ENCODE data around the gene SOX12.

Gene SOX12

GRCh38 chr20:308427-309038, 16.8 kb upstream of the SOX12 start:
- Histone ChIP-seq H3K4me3 (ENCODE audit: low read depth in 1 of 2, low read length in 2 of 2) (no peak overlapping the region), H3K27ac (ENCODE audit: low read length) (no peak overlapping the region), H3K4me1 (ENCODE audit: control insufficient read depth in 1 of 2, insufficient read depth in 2 of 2, low read length in 2 of 2) (peaks cover 0 to 11% of the 10 kb centered on the region in 2 donors), H3K36me3 (ENCODE audit: control insufficient read depth in 1 of 2, insufficient read depth in 2 of 2, low read length in 2 of 2) (peaks cover 0 to 4% of the 10 kb centered on the region in 2 donors), H3K9me3 (ENCODE audit: control insufficient read depth in 1 of 2, low read length in 2 of 2) (no peaks in the 10 kb centered on the region), H3K27me3 (ENCODE audit: low read depth, low read length) (no peaks in the 10 kb centered on the region)

- Histone ChIP-seq H3K4me1 (ENCODE audit: control insufficient read depth in 1 of 2, insufficient read depth in 2 of 2, low read length in 2 of 2) (peaks cover 0 to 11% of the 10 kb centered on the region in 2 donors), H3K27me3 (ENCODE audit: low read depth, low read length) (no peaks in the 10 kb centered on the region), H3K36me3 (ENCODE audit: control insufficient read depth in 1 of 2, insufficient read depth in 2 of 2, low read length in 2 of 2) (peaks cover 0 to 4% of the 10 kb centered on the region in 2 donors), H3K9me3 (ENCODE audit: control insufficient read depth in 1 of 2, low read length in 2 of 2) (no peaks in the 10 kb centered on the region), H3K27ac (ENCODE audit: low read length) (peak overlapping the region; percentile 76), H3K4me3 (ENCODE audit: low read depth in 1 of 2, low read length in 2 of 2) (peak overlapping the region; percentile 54 to 73)
These were observed 16.0 kb upstream of the SOX12 start for GRCh38 chr20:309306-309840.

GRCh38 chr20:309841-310644, 15.3 kb upstream of the SOX12 start:
- peaks cover 0 to 11% of the 10 kb centered on the region in 2 donors for H3K4me1 ChIP-seq (ENCODE audit: control insufficient read depth in 1 of 2, insufficient read depth in 2 of 2, low read length in 2 of 2)
- peak overlapping the region; percentile 76 for H3K27ac ChIP-seq (ENCODE audit: low read length)
- no peaks in the 10 kb centered on the region for H3K27me3 ChIP-seq (ENCODE audit: low read depth, low read length)
- H3K36me3 ChIP-seq (ENCODE audit: control insufficient read depth in 1 of 2, insufficient read depth in 2 of 2, low read length in 2 of 2) = peaks cover 0 to 4% of the 10 kb centered on the region in 2 donors
- no peaks in the 10 kb centered on the region for H3K9me3 ChIP-seq (ENCODE audit: control insufficient read depth in 1 of 2, low read length in 2 of 2)
- peak overlapping the region; percentile 54 to 73 for H3K4me3 ChIP-seq (ENCODE audit: low read depth in 1 of 2, low read length in 2 of 2)

GRCh38 chr20:310645-311044, 14.7 kb upstream of the SOX12 start:
- Histone ChIP-seq H3K4me1 (ENCODE audit: control insufficient read depth in 1 of 2, insufficient read depth in 2 of 2, low read length in 2 of 2) (peaks cover 0 to 11% of the 10 kb centered on the region in 2 donors), H3K27ac (ENCODE audit: low read length) (no peak overlapping the region), H3K36me3 (ENCODE audit: control insufficient read depth in 1 of 2, insufficient read depth in 2 of 2, low read length in 2 of 2) (peaks cover 0 to 4% of the 10 kb centered on the region in 2 donors), H3K9me3 (ENCODE audit: control insufficient read depth in 1 of 2, low read length in 2 of 2) (no peaks in the 10 kb centered on the region), H3K4me3 (ENCODE audit: low read depth in 1 of 2, low read length in 2 of 2) (peak overlapping the region; percentile 54 to 73), H3K27me3 (ENCODE audit: low read depth, low read length) (no peaks in the 10 kb centered on the region)

- H3K27me3 ChIP-seq (ENCODE audit: low read depth, low read length) = no peaks in the 10 kb centered on the region
- no peak overlapping the region for H3K4me3 ChIP-seq (ENCODE audit: low read depth in 1 of 2, low read length in 2 of 2)
- H3K4me1 ChIP-seq (ENCODE audit: control insufficient read depth in 1 of 2, insufficient read depth in 2 of 2, low read length in 2 of 2) = peaks cover 0 to 11% of the 10 kb centered on the region in 2 donors
- no peaks in the 10 kb centered on the region for H3K9me3 ChIP-seq (ENCODE audit: control insufficient read depth in 1 of 2, low read length in 2 of 2)
- no peak overlapping the region for H3K27ac ChIP-seq (ENCODE audit: low read length)
- peaks cover 0 to 4% of the 10 kb centered on the region in 2 donors for H3K36me3 ChIP-seq (ENCODE audit: control insufficient read depth in 1 of 2, insufficient read depth in 2 of 2, low read length in 2 of 2)
These were observed 13.7 kb upstream of the SOX12 start for GRCh38 chr20:311609-312008.

- no peaks in the 10 kb centered on the region for H3K27me3 ChIP-seq (ENCODE audit: low read depth, low read length)
- H3K4me1 ChIP-seq (ENCODE audit: control insufficient read depth in 1 of 2, insufficient read depth in 2 of 2, low read length in 2 of 2) = peaks cover 0 to 11% of the 10 kb centered on the region in 2 donors
- H3K36me3 ChIP-seq (ENCODE audit: control insufficient read depth in 1 of 2, insufficient read depth in 2 of 2, low read length in 2 of 2) = peaks cover 0 to 4% of the 10 kb centered on the region in 2 donors
- no peaks in the 10 kb centered on the region for H3K9me3 ChIP-seq (ENCODE audit: control insufficient read depth in 1 of 2, low read length in 2 of 2)
- H3K27ac ChIP-seq (ENCODE audit: low read length) = no peak overlapping the region
- no peak overlapping the region for H3K4me3 ChIP-seq (ENCODE audit: low read depth in 1 of 2, low read length in 2 of 2)
These were observed 13.3 kb upstream of the SOX12 start for GRCh38 chr20:312067-312466.

- H3K27ac ChIP-seq (ENCODE audit: low read length) = no peak overlapping the region
- H3K27me3 ChIP-seq (ENCODE audit: low read depth, low read length) = no peaks in the 10 kb centered on the region
- peaks cover 0 to 11% of the 10 kb centered on the region in 2 donors for H3K4me1 ChIP-seq (ENCODE audit: control insufficient read depth in 1 of 2, insufficient read depth in 2 of 2, low read length in 2 of 2)
- no peak overlapping the region for H3K4me3 ChIP-seq (ENCODE audit: low read depth in 1 of 2, low read length in 2 of 2)
- H3K36me3 ChIP-seq (ENCODE audit: control insufficient read depth in 1 of 2, insufficient read depth in 2 of 2, low read length in 2 of 2) = peaks cover 0 to 4% of the 10 kb centered on the region in 2 donors
- H3K9me3 ChIP-seq (ENCODE audit: control insufficient read depth in 1 of 2, low read length in 2 of 2) = no peaks in the 10 kb centered on the region
These were observed 12.5 kb upstream of the SOX12 start for GRCh38 chr20:312866-313265.

GRCh38 chr20:313402-313801, 11.9 kb upstream of the SOX12 start:
- H3K36me3 ChIP-seq (ENCODE audit: control insufficient read depth in 1 of 2, insufficient read depth in 2 of 2, low read length in 2 of 2) = peaks cover 0 to 4% of the 10 kb centered on the region in 2 donors

GRCh38 chr20:313948-314347, 11.4 kb upstream of the SOX12 start:
- Histone ChIP-seq H3K27me3 (ENCODE audit: low read depth, low read length) (no peaks in the 10 kb centered on the region), H3K27ac (ENCODE audit: low read length) (no peak overlapping the region), H3K4me1 (ENCODE audit: control insufficient read depth in 1 of 2, insufficient read depth in 2 of 2, low read length in 2 of 2) (peaks cover 0 to 11% of the 10 kb centered on the region in 2 donors), H3K36me3 (ENCODE audit: control insufficient read depth in 1 of 2, insufficient read depth in 2 of 2, low read length in 2 of 2) (peaks cover 0 to 4% of the 10 kb centered on the region in 2 donors), H3K4me3 (ENCODE audit: low read depth in 1 of 2, low read length in 2 of 2) (no peak overlapping the region), H3K9me3 (ENCODE audit: control insufficient read depth in 1 of 2, low read length in 2 of 2) (no peaks in the 10 kb centered on the region)

More at GRCh38 chr20:313402-313801, 11.9 kb upstream of the SOX12 start:
- Histone ChIP-seq H3K9me3 (ENCODE audit: control insufficient read depth in 1 of 2, low read length in 2 of 2) (no peaks in the 10 kb centered on the region), H3K27ac (ENCODE audit: low read length) (no peak overlapping the region), H3K4me1 (ENCODE audit: control insufficient read depth in 1 of 2, insufficient read depth in 2 of 2, low read length in 2 of 2) (peaks cover 0 to 11% of the 10 kb centered on the region in 2 donors), H3K4me3 (ENCODE audit: low read depth in 1 of 2, low read length in 2 of 2) (no peak overlapping the region), H3K27me3 (ENCODE audit: low read depth, low read length) (no peaks in the 10 kb centered on the region)

- no peaks in the 10 kb centered on the region for H3K36me3 ChIP-seq (ENCODE audit: control insufficient read depth in 1 of 2, insufficient read depth in 2 of 2, low read length in 2 of 2)
- H3K4me1 ChIP-seq (ENCODE audit: control insufficient read depth in 1 of 2, insufficient read depth in 2 of 2, low read length in 2 of 2) = no peaks in the 10 kb centered on the region
- no peak overlapping the region for H3K27ac ChIP-seq (ENCODE audit: low read length)
- no peaks in the 10 kb centered on the region for H3K27me3 ChIP-seq (ENCODE audit: low read depth, low read length)
- H3K9me3 ChIP-seq (ENCODE audit: control insufficient read depth in 1 of 2, low read length in 2 of 2) = no peaks in the 10 kb centered on the region
- H3K4me3 ChIP-seq (ENCODE audit: low read depth in 1 of 2, low read length in 2 of 2) = no peak overlapping the region
These were observed 8.9 kb upstream of the SOX12 start for GRCh38 chr20:316316-317068.
